Measurements from ENCODE around the gene MCCD1.
A peak's percentile ranks its signal among the peaks of the same experiment; 100 is the strongest.

MCCD1 gene

DNA sequence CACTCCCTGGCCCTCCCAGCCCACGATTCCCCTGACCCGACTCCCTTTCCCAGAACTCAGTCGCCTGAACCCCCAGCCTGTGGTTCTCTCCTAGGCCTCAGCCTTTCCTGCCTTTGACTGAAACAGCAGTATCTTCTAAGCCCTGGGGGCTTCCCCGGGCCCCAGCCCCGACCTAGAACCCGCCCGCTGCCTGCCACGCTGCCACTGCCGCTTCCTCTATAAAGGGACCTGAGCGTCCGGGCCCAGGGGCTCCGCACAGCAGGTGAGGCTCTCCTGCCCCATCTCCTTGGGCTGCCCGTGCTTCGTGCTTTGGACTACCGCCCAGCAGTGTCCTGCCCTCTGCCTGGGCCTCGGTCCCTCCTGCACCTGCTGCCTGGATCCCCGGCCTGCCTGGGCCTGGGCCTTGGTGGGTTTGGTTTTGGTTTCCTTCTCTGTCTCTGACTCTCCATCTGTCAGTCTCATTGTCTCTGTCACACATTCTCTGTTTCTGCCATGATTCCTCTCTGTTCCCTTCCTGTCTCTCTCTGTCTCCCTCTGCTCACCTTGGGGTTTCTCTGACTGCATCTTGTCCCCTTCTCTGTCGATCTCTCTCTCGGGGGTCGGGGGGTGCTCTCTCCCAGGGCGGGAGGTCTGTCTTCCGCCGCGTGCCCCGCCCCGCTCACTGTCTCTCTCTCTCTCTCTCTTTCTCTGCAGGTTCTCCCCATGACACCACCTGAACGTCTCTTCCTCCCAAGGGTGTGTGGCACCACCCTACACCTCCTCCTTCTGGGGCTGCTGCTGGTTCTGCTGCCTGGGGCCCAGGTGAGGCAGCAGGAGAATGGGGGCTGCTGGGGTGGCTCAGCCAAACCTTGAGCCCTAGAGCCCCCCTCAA, 43.5 kb downstream of the MCCD1 start, which contains the start of gene LTA:
TSS of gene LTA (plus strand) at position 249 of the 871 bp plus-strand sequence. CDS start at position 703, 454 bp downstream.
- DNase-seq (ENCODE audit: low read depth), result peak; percentile 64

DNA sequence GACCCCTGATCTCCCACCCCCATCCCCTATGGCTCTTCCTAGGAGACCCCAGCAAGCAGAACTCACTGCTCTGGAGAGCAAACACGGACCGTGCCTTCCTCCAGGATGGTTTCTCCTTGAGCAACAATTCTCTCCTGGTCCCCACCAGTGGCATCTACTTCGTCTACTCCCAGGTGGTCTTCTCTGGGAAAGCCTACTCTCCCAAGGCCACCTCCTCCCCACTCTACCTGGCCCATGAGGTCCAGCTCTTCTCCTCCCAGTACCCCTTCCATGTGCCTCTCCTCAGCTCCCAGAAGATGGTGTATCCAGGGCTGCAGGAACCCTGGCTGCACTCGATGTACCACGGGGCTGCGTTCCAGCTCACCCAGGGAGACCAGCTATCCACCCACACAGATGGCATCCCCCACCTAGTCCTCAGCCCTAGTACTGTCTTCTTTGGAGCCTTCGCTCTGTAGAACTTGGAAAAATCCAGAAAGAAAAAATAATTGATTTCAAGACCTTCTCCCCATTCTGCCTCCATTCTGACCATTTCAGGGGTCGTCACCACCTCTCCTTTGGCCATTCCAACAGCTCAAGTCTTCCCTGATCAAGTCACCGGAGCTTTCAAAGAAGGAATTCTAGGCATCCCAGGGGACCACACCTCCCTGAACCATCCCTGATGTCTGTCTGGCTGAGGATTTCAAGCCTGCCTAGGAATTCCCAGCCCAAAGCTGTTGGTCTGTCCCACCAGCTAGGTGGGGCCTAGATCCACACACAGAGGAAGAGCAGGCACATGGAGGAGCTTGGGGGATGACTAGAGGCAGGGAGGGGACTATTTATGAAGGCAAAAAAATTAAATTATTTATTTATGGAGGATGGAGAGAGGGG, 44.7 kb downstream of the MCCD1 start:
- no peak for DNase-seq (ENCODE audit: low read depth)

DNA sequence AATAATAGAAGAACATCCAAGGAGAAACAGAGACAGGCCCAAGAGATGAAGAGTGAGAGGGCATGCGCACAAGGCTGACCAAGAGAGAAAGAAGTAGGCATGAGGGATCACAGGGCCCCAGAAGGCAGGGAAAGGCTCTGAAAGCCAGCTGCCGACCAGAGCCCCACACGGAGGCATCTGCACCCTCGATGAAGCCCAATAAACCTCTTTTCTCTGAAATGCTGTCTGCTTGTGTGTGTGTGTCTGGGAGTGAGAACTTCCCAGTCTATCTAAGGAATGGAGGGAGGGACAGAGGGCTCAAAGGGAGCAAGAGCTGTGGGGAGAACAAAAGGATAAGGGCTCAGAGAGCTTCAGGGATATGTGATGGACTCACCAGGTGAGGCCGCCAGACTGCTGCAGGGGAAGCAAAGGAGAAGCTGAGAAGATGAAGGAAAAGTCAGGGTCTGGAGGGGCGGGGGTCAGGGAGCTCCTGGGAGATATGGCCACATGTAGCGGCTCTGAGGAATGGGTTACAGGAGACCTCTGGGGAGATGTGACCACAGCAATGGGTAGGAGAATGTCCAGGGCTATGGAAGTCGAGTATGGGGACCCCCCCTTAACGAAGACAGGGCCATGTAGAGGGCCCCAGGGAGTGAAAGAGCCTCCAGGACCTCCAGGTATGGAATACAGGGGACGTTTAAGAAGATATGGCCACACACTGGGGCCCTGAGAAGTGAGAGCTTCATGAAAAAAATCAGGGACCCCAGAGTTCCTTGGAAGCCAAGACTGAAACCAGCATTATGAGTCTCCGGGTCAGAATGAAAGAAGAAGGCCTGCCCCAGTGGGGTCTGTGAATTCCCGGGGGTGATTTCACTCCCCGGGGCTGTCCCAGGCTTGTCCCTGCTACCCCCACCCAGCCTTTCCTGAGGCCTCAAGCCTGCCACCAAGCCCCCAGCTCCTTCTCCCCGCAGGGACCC, 45.6 kb downstream of the MCCD1 start:
- no peak for DNase-seq (ENCODE audit: low read depth)

DNA sequence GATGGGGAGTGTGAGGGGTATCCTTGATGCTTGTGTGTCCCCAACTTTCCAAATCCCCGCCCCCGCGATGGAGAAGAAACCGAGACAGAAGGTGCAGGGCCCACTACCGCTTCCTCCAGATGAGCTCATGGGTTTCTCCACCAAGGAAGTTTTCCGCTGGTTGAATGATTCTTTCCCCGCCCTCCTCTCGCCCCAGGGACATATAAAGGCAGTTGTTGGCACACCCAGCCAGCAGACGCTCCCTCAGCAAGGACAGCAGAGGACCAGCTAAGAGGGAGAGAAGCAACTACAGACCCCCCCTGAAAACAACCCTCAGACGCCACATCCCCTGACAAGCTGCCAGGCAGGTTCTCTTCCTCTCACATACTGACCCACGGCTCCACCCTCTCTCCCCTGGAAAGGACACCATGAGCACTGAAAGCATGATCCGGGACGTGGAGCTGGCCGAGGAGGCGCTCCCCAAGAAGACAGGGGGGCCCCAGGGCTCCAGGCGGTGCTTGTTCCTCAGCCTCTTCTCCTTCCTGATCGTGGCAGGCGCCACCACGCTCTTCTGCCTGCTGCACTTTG, 46.7 kb downstream of the MCCD1 start, which contains the start of gene TNF:
TSS of gene TNF (plus strand) at position 231 of the 567 bp plus-strand sequence. CDS start at position 408, 177 bp downstream.
- peak; percentile 76 for DNase-seq (ENCODE audit: low read depth)

DNA sequence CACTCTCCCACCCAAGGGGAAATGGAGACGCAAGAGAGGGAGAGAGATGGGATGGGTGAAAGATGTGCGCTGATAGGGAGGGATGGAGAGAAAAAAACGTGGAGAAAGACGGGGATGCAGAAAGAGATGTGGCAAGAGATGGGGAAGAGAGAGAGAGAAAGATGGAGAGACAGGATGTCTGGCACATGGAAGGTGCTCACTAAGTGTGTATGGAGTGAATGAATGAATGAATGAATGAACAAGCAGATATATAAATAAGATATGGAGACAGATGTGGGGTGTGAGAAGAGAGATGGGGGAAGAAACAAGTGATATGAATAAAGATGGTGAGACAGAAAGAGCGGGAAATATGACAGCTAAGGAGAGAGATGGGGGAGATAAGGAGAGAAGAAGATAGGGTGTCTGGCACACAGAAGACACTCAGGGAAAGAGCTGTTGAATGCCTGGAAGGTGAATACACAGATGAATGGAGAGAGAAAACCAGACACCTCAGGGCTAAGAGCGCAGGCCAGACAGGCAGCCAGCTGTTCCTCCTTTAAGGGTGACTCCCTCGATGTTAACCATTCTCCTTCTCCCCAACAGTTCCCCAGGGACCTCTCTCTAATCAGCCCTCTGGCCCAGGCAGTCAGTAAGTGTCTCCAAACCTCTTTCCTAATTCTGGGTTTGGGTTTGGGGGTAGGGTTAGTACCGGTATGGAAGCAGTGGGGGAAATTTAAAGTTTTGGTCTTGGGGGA, 47.4 kb downstream of the MCCD1 start:
- DNase-seq (ENCODE audit: low read depth), result no peak

DNA sequence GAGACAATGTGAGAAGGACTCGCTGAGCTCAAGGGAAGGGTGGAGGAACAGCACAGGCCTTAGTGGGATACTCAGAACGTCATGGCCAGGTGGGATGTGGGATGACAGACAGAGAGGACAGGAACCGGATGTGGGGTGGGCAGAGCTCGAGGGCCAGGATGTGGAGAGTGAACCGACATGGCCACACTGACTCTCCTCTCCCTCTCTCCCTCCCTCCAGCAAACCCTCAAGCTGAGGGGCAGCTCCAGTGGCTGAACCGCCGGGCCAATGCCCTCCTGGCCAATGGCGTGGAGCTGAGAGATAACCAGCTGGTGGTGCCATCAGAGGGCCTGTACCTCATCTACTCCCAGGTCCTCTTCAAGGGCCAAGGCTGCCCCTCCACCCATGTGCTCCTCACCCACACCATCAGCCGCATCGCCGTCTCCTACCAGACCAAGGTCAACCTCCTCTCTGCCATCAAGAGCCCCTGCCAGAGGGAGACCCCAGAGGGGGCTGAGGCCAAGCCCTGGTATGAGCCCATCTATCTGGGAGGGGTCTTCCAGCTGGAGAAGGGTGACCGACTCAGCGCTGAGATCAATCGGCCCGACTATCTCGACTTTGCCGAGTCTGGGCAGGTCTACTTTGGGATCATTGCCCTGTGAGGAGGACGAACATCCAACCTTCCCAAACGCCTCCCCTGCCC, 48.3 kb downstream of the MCCD1 start:
- peak; percentile 35 for DNase-seq (ENCODE audit: low read depth)

DNA sequence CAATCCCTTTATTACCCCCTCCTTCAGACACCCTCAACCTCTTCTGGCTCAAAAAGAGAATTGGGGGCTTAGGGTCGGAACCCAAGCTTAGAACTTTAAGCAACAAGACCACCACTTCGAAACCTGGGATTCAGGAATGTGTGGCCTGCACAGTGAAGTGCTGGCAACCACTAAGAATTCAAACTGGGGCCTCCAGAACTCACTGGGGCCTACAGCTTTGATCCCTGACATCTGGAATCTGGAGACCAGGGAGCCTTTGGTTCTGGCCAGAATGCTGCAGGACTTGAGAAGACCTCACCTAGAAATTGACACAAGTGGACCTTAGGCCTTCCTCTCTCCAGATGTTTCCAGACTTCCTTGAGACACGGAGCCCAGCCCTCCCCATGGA, 48.8 kb downstream of the MCCD1 start:
- no peak for DNase-seq (ENCODE audit: low read depth)

DNA sequence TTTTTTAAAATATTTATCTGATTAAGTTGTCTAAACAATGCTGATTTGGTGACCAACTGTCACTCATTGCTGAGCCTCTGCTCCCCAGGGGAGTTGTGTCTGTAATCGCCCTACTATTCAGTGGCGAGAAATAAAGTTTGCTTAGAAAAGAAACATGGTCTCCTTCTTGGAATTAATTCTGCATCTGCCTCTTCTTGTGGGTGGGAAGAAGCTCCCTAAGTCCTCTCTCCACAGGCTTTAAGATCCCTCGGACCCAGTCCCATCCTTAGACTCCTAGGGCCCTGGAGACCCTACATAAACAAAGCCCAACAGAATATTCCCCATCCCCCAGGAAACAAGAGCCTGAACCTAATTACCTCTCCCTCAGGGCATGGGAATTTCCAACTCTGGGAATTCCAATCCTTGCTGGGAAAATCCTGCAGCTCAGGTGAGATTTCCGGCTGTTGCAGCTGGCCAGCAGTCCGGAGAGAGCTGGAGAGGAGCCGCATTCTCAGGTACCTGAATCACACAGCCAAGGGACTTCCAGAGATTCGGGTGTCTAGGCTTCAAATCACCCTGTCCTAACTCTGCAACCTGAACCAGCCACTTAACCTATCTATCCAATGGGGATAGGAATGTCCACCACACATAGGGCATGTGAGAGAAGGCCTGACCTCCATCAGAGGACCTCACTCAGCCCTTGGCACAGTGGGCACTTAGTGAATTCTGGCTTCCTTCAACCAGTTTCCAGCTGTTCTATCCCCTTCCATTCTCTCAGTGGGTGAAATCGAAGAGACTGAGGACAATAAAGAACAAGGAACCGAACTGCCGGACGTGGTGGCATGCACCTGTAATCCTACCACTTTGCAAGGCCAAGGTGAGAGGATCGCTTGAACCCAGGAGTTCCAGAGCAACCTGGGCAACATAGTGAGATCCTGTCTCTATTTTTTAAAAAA, 49.7 kb downstream of the MCCD1 start:
- peak; percentile 41 for DNase-seq (ENCODE audit: low read depth)

DNA sequence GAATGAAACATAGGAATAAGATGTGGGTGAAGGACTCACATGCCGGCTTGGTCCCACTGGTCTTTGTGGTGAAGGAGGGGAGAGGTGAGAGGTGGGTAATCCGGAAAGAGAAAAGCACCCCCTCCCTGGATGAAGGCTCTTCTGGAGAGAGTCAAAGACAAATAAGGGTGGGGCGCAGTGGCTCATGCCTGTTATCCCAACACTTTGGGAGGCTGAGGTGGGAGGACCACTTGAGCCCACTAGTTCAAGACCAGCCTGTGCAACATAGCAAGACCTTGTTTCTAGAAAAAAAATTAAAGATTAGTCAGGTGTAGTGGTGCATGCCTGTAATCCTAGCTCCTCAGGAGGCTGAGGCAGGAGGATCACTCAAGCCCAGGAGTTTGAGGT, 50.4 kb downstream of the MCCD1 start:
- peak; percentile 27 for DNase-seq (ENCODE audit: low read depth)
